H1 (cell line): ENCODE results near the gene TPD52L2.

Experiments
- HDAC2 ChIP-seq, 2 experiments: fragments of 300-600 bp in 1 of 2; sonication (generic) in 1 of 2; IDR thresholded peaks; 2 replicates each; pipeline ENCODE4 v1.6.1; 2011 to 2012; ENCODE audit warnings: low read depth in 2 of 2, low read length in 2 of 2, mild to moderate bottlenecking in 2 of 2, moderate library complexity in 2 of 2, borderline replicate concordance in 1 of 2, inconsistent platforms in 1 of 2
- JUND ChIP-seq: IDR thresholded peaks from 2 replicates; pipeline ENCODE4 v1.6.1; 2011; ENCODE audit warnings: mild to moderate bottlenecking, improper control_type of control experiment, low read length
- KDM1A ChIP-seq: fragments of 200-600, 300-600 bp; sonication (generic); IDR thresholded peaks from 2 replicates; pipeline ENCODE4 v1.7.1; 2016; ENCODE audit warnings: mild to moderate bottlenecking, low read length, borderline replicate concordance
- MAFK ChIP-seq: IDR thresholded peaks from 2 replicates; pipeline ENCODE4 v1.6.1; 2012; ENCODE audit warnings: low read depth, mild to moderate bottlenecking, improper control_type of control experiment, low read length
- POLR2A ChIP-seq, 2 experiments: IDR thresholded peaks; 1 replicate in 1 of 2; 2 replicates in 1 of 2; pipeline ENCODE4 v1.6.1; 2011; ENCODE audit warnings: low read depth in 2 of 2, low read length in 2 of 2, mild to moderate bottlenecking in 2 of 2; ENCODE audit errors: control extremely low read depth in 1 of 2
- POLR2AphosphoS5 ChIP-seq: IDR thresholded peaks from 2 replicates; pipeline ENCODE4 v1.6.1; 2011; ENCODE audit warnings: low read depth, low read length
- RAD21 ChIP-seq, 2 experiments: IDR thresholded peaks in 1 of 2; conservative IDR thresholded peaks in 1 of 2; 2 replicates each; pipeline ENCODE4 v1.6.1; 2011; ENCODE audit warnings: low read depth in 2 of 2, low read length in 2 of 2, improper control_type of control experiment in 1 of 2, inconsistent platforms in 1 of 2, mild to moderate bottlenecking in 1 of 2, moderate library complexity in 1 of 2
- SAP30 ChIP-seq: fragments of 300-600 bp; sonication (generic); IDR thresholded peaks from 2 replicates; pipeline ENCODE4 v1.7.1; 2012; ENCODE audit warnings: low read length, moderate library complexity, mild to moderate bottlenecking, inconsistent platforms; ENCODE audit not compliant: insufficient read depth, insufficient replicate concordance
- TF ChIP-seq, protein P1 (sequence below), 3 experiments: IDR thresholded peaks; 1 replicate in 2 of 3; 2 replicates in 1 of 3; pipeline versions ENCODE4 v1.5.1 to v1.6.1; 2011; ENCODE audit warnings: low read length in 3 of 3, mild to moderate bottlenecking in 3 of 3, inconsistent platforms in 2 of 3, low read depth in 1 of 3, moderate library complexity in 1 of 3; ENCODE audit not compliant: insufficient read depth in 1 of 3; ENCODE audit errors: control extremely low read depth in 1 of 3

DNA sequence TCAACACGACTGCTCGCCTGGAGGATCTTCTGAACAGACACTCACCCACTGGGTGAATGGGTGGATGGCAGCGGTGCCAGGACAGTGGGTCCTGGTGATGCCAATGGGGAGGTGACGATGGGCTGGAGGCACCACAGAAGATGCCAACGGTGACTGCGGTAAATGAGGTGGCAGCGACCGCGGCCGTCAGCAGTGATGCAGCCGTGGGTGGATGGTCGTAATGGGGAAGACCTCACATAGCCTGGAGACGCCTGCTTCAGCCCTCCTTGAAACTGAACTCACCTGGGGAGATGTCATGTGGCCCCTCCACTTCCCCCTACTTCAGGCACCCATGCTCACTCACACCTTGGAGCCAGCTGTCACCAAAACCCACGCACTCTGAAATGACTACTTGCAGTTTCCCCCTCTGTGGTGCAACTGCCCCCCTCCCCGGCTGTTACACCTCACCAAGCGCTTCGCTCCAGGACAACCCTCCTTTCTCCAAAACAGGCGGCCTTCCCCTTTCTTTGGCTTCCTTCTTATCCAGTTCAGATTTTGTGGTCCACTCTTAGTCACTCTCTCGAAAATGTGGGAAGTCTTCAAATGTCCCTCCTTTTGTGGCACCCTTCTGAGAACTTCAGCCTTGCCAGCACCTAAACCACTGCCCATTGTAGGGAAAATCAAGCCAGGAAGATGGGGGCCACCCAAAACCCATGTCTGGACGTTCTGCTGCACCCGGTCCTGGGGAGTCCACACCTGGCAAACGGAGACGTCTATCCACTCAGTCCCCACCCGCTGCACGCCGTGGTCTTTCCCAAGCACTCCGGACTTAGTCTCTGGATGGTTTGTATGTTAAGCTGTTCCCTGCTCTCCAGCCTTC is 14.2 kb upstream of the TPD52L2 start:
- no peak for TF ChIP-seq JUND
- TF ChIP-seq HDAC2 (IDR thresholded peaks at IDR 0.05; ENCODE audit: borderline replicate concordance in 1 of 2, low read depth in 2 of 2, low read length in 2 of 2): no peak
- no peak for TF ChIP-seq POLR2A (IDR thresholded peaks at IDR 0.05; ENCODE audit: control extremely low read depth in 1 of 2, low read depth in 2 of 2, low read length in 2 of 2)
- TF ChIP-seq RAD21 (IDR thresholded peaks at IDR 0.05 in 1 of 2, conservative IDR thresholded peaks at IDR 0.05 in 1 of 2; ENCODE audit: low read depth in 2 of 2, low read length in 2 of 2): no peak
- no peak for TF ChIP-seq SAP30
- TF ChIP-seq, protein P1, sequence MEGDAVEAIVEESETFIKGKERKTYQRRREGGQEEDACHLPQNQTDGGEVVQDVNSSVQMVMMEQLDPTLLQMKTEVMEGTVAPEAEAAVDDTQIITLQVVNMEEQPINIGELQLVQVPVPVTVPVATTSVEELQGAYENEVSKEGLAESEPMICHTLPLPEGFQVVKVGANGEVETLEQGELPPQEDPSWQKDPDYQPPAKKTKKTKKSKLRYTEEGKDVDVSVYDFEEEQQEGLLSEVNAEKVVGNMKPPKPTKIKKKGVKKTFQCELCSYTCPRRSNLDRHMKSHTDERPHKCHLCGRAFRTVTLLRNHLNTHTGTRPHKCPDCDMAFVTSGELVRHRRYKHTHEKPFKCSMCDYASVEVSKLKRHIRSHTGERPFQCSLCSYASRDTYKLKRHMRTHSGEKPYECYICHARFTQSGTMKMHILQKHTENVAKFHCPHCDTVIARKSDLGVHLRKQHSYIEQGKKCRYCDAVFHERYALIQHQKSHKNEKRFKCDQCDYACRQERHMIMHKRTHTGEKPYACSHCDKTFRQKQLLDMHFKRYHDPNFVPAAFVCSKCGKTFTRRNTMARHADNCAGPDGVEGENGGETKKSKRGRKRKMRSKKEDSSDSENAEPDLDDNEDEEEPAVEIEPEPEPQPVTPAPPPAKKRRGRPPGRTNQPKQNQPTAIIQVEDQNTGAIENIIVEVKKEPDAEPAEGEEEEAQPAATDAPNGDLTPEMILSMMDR (IDR thresholded peaks at IDR 0.05; ENCODE audit: control extremely low read depth in 1 of 3, insufficient read depth in 1 of 3, low read depth in 1 of 3, low read length in 3 of 3): no peak
- TF ChIP-seq KDM1A: no peak
- TF ChIP-seq POLR2AphosphoS5: no peak
- no peak for TF ChIP-seq MAFK
